ENCODE results near the gene EXOC4. TPM values are rescaled to one million over a fixed set of nuclear protein-coding genes. Genes with fewer than 3 reads are reported as not detected.
"Not testable (repeated sequence)": the region's sequence is repeated elsewhere in the genome, so short reads cannot be mapped to it uniquely, and the experiment has no call there.

EXOC4 gene
- total and polyA plus RNA-seq, 2 of the 8 experiments (the other 6 are each of a cell fraction or from before 2014, with no cell fraction given) = 27.0 to 67.3 TPM

DNA sequence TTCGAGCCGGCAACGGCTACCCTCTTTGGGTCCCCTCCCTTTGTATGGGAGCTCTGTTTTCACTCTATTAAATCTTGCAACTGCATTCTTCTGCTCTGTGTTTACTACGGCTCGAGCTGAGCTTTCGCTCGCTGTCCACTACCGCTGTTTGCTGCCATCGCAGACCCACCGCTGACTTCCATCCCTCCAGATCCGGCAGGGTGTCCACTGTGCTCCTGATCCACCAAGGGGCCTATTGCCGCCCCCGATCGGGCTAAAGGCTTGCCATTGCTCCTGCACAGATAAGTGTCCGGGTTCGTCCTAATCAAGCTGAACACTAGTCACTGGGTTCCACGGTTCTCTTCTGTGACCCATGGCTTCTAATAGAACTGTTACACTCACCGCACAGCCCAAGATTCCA, 653.7 kb downstream of the EXOC4 start:
- H3K18ac ChIP-seq (ENCODE audit: extremely low read depth, low read length) = not testable (repeated sequence)

More for the DNA sequence above, 653.7 kb downstream of the EXOC4 start:
- H4K5ac ChIP-seq (ENCODE audit: insufficient read length, low read depth, low read length); H3K23ac ChIP-seq (ENCODE audit: insufficient read length); DNase-seq (ENCODE audit: low read depth in 1 of 2, low spot score in 2 of 2); H3K27me3 ChIP-seq (replicated peaks in 1 of 4; ENCODE audit: control insufficient read depth in 3 of 4, extremely low read depth in 1 of 4, insufficient read depth in 3 of 4, low read length in 3 of 4); H3K4me3 ChIP-seq (ENCODE audit: extremely low read depth in 1 of 4, insufficient read depth in 2 of 4, low read depth in 3 of 4, low read length in 4 of 4); H4K8ac ChIP-seq (ENCODE audit: extremely low read depth, insufficient read depth, low read length); H3K56ac ChIP-seq (replicated peaks; ENCODE audit: insufficient read length, low read depth, low read length); H3K36me3 ChIP-seq (ENCODE audit: control insufficient read depth in 2 of 4, insufficient read depth in 4 of 4, low read length in 3 of 4); H3K79me1 ChIP-seq (ENCODE audit: low read depth, low read length); H3K14ac ChIP-seq (ENCODE audit: insufficient read length); POLR2A ChIA-PET (ENCODE audit: partially characterized antibody); H3K79me2 ChIP-seq (ENCODE audit: control insufficient read depth in 1 of 2, insufficient read depth in 2 of 2, low read length in 2 of 2); H2BK15ac ChIP-seq (ENCODE audit: low read length); H3K23me2 ChIP-seq (ENCODE audit: low read depth, low read length); H3K4ac ChIP-seq (replicated peaks; ENCODE audit: insufficient read length, low read depth, low read length); H4K91ac ChIP-seq (replicated peaks; ENCODE audit: insufficient read length, low read length); H2BK12ac ChIP-seq (ENCODE audit: low read depth, low read length); FAIRE-seq; H2AFZ ChIP-seq (ENCODE audit: low read length); H3K9ac ChIP-seq (replicated peaks in 1 of 4; ENCODE audit: extremely low read depth in 1 of 4, low read depth in 3 of 4, low read length in 3 of 4); H2BK20ac ChIP-seq (ENCODE audit: low read length); H2BK5ac ChIP-seq (ENCODE audit: low read depth, low read length); H2BK120ac ChIP-seq (replicated peaks; ENCODE audit: low read depth, low read length); H3K4me1 ChIP-seq (replicated peaks in 1 of 4; ENCODE audit: control insufficient read depth in 3 of 4, insufficient read depth in 4 of 4, low read length in 3 of 4); H3K9me3 ChIP-seq (ENCODE audit: insufficient read depth in 2 of 2, low read depth in 1 of 2, low read length in 1 of 2); H4K20me1 ChIP-seq (replicated peaks in 1 of 2; ENCODE audit: control insufficient read depth in 1 of 2, insufficient read depth in 2 of 2, low read length in 2 of 2); H3K27ac ChIP-seq (ENCODE audit: low read depth, low read length); H2AK5ac ChIP-seq (ENCODE audit: low read depth, low read length); H3K4me2 ChIP-seq (ENCODE audit: insufficient read depth in 1 of 2, low read depth in 2 of 2, low read length in 2 of 2): not testable (repeated sequence)
- CTCF ChIA-PET (ENCODE audit: partially characterized antibody) = interaction anchor here (0.6 to 1.4 kb wide), 3 partner anchors 11 to 53 kb away, joined by 3 to 5 read pairs (median 4); no protein-coding TSS in a partner anchor
- 96% methylated on average over 18 of the region's 18 CpGs; no CpG with 5 or more reads in 1 of the 2 experiments for WGBS, 2 experiments (ENCODE audit: extremely low coverage in 1 of 2, insufficient coverage in 1 of 2, insufficient read length in 1 of 2, insufficient replicate concordance in 2 of 2, low coverage in 1 of 2, low lambda C conversion rate in 2 of 2, missing lambda C conversion rate in 1 of 2)
